ENCODE results near the gene LAIR2.

Gene LAIR2

DNA sequence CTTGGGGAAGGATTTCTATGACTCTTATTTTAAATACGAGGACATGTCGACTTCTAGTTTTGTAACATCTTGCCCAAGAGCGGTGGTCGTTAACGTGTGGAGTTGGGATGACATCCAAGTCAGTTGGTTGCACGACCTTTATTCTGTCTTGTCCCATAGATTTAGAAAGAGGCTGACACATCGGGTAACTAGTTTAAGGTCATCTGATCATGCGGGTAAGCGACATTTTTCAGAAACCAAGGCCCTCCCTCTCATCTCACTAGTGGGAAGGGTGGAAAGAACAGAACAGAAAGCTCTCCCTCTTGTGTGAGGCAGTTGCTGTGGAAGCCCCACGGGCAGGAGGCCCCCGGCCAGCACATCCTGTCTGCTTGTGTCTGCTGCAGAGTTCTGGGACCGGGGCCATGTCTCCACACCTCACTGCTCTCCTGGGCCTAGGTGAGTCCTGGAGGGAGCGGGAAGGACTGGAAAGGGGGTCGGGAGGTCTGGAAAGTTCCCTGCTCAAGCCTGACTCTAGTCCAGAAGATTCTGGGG lies at the start of gene LAIR2:
Gene LAIR2 (plus strand): TSS at position 314 of the 531 bp plus-strand sequence. CDS start 88 bp downstream, at position 402.
- no peak for DNase-seq

GRCh38 chr19:54453921-54454780 lies 48.5 kb upstream of the LAIR2 start:
- no peak for DNase-seq

GRCh38 chr19:54454781-54455675 lies 47.6 kb upstream of the LAIR2 start:
- DNase-seq, result no peak

GRCh38 chr19:54455786-54456422 lies 46.7 kb upstream of the LAIR2 start:
- DNase-seq, result no peak

GRCh38 chr19:54456423-54457373 lies 45.9 kb upstream of the LAIR2 start:
- DNase-seq, result no peak

DNA sequence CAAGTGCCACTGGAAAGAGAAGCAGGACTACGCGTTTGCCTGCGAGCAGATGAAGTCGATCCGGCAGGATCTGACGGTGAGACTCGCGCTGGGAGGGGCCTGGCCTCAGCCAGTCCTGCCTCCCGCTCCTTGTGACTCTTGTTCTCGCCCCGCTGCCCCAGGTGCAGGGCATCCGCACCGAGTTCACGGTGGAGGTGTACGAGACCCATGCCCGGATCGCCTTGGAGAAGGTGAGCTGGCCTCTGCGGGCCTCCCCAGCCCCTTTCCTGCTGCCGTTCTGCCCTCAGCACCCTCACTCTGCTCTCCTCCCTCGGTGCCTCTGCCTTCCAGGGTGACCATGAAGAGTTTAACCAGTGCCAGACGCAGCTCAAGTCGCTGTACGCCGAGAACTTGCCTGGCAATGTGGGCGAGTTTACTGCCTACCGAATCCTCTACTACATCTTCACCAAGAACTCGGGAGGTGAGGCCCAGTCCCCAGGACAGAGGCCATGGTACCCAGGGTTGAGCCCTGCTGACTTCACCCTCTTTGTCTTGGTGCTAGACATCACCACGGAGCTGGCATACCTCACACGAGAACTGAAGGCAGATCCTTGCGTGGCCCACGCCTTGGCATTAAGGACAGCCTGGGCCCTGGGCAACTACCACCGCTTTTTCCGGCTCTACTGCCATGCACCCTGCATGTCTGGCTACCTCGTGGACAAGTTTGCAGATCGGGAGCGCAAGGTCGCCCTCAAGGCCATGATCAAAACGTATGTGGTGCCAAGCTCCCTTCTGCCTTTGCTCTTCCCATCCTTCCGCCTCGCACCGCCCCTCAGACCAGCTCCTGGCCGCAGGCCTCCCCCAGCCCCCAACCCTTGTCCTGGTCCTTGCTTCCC lies 44.6 kb upstream of the LAIR2 start:
- DNase-seq, result no peak

GRCh38 chr19:54458648-54459281 lies 43.9 kb upstream of the LAIR2 start:
- DNase-seq, result no peak

DNA sequence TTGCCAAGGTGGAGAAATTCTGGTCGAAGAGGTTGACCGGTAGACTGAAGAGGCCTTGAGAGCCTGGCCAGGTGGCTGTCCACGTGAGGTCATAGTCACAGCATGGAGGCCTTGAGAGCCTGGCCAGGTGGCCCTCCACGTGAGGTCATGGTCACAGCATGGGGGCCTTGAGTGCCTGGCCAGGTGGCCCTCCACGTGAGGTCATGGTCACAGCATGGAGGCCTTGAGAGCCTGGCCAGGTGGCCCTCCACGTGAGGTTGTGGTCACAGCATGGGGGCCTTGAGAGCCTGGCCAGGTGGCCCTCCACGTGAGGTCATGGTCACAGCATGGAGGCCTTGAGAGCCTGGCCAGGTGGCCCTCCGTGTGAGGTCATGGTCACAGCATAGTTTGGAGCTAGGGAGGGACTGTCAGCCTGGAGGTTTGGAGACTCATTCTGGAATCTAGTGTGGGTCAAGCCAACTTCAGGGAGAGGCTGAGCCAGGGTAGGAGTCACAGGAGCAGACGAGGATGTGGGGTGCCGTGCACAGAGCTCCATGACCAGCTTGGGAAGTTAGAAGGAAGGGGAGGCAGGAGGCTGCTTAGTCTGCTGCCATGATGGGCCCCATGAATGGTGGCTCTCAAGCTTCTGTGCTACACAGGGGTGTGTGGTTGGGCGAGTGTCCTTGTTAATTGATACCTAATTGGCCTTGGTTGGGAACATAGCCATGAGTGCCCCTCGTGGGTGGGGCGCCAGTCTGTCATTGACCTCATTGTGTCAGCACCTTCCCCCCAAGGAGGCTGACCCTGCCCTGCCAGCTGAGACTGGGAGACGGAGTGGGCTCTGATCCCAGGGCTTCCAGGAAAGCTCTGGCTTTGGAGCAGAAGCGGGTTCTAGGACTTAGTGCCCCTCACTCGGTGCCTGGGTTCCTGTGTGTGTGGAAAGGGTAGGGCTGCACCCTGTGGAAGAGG lies 43.1 kb upstream of the LAIR2 start:
- no peak for DNase-seq

DNA sequence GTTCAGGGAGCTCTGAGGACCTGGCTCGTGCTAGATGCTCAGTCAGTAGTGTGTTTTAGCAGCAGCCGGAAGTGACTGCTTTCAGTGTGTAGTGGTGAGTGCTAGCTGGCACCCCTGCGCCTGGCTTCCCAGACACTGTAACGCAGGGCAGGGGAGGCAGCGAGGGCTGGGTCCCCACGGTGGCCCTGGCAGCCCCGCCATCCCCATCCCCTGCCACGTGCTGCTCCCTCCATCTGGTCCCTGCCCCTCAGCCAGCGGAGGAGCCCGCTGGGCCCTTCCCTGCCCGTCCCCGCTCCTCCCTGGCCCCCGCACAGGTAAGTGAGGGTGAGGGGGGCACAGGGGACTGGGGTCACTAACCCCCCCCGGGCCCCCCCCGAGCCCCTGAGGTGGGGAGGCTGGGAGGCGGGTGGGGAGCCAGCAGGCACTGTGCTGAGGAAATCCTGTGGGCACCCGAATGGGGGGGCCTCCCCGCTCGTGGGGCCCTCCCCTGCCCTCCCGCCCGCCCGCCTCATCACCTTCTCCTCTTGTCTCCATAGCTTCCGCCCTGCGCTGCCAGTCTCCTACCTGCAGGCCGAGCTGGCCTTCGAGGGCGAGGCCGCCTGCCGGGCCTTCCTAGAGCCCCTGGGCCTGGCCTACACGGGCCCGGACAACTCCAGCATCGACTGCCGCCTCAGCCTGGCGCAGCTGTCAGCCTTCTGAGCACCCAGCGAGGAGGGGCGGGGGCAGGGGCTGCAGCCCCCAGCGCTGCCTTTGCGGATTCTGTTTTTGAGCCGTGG lies 42.2 kb upstream of the LAIR2 start:
- DNase-seq, result no peak

DNA sequence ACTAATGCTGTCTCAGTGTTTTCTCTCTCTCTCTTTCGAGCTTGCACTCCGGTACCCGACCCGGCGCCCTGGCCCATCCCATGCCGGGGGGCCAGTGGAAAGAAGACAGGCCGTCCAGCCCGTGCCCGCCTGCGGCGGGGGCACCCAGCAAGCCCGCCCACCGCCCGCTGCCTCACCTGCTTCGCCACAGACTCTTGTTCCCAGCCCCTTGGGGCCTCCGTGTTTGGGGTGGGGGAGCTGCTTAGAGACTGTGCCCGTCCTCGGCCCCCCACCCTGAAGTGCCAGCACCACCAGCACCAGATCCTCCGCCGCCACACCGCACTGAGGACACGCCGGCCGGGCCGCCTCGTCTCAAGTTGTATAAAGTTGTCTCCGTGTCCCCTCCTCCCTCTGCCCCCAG lies 41.4 kb upstream of the LAIR2 start:
- no peak for DNase-seq

DNA sequence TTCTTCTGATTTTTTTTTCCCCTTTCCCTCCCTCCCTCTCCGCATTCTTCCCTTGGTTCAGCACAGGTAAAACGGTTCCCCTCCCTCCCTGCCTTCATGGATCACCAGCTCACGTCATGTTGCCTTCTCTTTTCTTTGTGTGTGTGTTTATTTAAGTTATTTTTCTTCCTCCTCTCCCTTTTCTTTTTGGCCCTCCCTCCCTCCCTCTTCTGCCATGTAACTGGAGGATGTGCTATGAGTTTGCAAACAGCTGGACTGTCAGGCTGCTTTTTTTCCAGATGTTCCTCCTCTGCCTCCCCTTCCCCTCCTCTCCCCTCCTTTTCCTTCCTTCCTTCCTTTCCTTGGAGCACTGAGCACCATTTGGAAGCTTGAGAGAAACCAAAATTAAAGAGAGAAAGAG lies 41.0 kb upstream of the LAIR2 start:
- no peak for DNase-seq

GRCh38 chr19:54462047-54462654 lies 40.5 kb upstream of the LAIR2 start:
- no peak for DNase-seq

GRCh38 chr19:54462655-54463530 lies 39.7 kb upstream of the LAIR2 start:
- no peak for DNase-seq

DNA sequence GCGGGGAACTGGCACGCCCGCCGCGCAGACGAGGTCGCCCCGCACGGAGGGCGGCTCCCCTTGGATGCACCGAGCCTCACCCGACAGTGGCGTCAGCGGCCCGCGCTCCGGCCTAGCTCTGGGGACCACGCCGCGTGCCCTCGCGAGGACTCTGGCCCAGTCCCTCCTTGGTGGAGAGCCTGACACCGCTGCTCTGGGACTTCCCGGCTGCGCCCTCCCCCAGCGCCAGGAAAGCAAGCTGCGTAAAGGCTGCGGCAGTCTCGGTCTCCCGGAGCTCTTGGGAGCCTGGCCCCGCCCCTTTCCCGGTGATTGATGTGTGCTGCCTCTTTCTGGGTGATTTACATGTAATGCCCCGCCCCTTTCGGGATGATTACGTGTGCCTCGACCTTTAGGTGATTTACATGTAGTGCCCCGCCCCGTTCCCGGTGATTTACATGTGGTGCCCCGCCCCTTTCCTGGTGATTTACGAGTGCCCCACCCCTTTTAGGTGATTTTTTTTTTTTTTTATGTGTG lies 39.0 kb upstream of the LAIR2 start, which contains the start of gene LENG9:
Gene LENG9 (minus strand): TSS at position 248 of the 513 bp plus-strand sequence. CDS start 252 bp downstream, outside the sequence.
- peak; percentile 71 for DNase-seq

GRCh38 chr19:54464044-54464629 lies 38.5 kb upstream of the LAIR2 start:
- peak; percentile 72 for DNase-seq

Measured in DMS79 (cell line).